Retina (tissue), 1 donor: Measurements from ENCODE around the gene TBC1D1.
A peak's percentile ranks its signal among the peaks of the same experiment; 100 is the strongest.

Experiments
- DNase-seq: peaks from one replicate; pipeline ENCODE4 v3.0.0-alpha.2; 2016

The TBC1D1 gene

DNA sequence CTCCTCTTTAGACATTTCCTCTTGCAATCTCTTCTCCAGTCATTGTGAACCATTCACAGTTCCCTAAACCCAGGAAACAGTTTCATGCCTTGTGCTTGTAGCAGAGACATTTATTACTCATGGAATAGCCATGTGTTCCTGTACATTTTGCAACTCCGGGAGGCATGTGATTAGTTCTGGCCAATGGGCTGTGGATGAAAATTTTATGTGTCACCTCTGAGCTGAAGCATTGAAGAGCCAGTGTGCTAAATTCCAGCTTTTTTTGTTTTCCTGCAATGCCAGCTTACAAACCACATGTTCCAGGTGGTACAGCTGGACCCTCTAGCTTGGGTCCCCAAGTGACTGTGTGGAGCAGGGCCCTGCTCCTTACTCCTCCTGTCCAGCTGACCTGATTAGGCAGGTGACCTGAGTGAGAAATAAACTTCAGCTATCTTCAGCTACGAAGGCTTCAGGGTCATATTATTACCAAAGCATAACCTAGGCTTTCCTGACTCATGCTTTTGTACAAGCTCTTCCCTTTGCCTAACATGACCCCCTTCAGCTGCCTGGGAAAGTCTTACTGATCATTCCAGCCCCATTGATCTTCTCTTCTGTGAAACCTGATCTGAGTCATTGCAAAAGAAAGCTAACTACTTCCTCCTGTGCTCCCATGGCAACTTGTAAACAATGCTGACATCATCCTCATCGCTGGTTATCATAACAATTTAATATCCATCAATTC lies 269.8 kb downstream of the TBC1D1 start:
- DNase-seq: no peak

DNA sequence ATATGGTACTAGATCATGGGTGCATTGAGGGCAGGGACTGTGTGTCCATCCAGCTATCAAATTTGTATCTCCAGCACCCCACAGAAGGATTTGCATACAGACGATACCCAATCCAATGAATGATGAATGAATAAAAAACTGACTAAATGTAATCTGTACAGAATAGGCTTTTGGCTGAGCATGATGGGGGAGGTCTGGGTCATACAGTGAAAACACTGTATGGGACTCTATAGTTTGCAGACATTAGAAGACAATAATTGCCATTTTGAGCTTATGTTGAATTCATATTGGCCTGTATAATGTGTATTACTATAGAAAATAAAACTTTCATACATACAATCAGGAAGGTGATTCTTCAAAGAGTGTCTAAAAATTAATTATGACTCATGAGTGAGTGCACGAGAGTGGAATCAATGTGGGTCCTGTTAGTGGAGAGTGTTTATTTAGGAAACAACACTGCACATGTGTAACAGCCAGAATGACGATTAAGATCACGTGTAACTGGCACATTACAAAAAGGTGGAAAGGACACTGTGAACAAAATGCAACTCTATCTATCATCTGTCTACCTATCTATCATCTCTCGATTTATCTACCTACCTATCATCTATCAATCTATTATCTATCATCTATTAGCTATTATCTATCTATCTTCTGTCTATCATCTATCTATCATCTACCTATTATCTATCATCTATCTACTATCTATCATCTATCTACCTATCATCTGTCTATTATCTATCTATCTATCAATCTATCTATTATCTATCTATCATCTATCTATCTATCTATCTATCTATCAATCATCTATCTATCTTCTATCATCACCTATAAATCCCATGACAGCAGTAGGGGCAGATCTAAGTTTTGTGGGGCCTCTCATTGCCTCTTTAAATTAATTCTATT lies 270.6 kb downstream of the TBC1D1 start:
- DNase-seq: no peak

DNA sequence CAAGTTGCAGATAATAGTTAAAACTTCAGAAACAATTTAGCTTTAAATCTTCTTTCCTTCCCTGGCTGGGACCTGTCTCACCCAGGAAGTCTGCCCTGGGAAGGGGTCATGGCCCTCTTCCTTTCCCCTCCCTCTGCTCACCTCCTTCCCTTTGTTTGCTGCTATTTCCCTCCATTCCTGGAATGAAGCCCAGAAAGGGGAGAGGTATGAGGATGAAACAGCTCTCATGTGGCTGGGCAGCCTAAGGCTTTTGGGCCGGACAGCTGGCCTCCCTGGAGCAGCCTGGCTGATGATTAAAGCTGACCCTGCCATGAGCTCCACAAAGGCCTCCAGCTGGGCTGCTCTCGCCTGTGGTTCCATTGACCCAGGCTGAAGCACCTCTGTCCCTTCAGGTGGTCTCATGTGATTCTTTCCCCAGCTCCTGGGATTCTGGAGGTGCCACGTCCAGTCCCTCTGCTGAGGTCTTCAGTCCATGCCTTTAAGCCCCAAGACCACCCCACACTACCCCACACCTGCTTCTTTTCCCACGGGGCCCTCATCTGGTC lies 271.4 kb downstream of the TBC1D1 start:
- peak; percentile 21 for DNase-seq

DNA sequence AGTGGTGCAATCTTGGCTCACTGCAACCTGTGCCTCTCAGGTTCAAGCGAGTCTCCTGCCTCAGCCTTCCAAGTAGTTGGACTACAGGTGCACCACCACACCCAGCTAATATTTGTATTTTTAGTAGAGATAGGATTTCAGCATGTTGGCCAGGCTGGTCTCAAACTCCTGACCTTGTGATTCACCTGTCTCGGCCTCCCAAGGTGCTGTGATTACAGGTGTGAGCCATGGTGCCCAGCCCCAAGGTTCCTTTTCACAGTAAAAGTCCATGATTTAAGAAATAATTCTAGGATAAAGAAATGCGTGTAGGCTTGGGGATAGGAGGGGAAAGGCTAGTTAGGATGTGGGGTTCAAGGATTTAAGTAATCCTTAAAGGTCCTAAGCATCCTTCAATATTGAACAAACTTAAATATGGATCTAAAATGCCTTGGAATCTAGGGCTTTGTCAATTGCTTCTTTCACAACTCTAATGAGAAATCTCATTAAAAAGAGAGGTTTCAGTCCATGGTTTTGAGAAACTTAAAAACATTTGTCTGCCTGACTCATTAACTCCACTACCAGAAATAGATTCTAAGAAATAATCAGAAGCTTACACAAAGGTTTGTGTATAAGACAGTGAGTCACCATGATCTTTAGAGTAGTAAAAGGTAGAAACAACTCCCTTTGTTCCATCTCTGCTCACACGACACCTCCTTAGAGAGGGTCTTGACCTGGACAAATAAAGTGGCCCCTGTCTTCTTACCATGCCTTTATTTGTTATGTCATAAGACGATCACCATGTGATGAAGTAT lies 272.5 kb downstream of the TBC1D1 start:
- DNase-seq: no peak

DNA sequence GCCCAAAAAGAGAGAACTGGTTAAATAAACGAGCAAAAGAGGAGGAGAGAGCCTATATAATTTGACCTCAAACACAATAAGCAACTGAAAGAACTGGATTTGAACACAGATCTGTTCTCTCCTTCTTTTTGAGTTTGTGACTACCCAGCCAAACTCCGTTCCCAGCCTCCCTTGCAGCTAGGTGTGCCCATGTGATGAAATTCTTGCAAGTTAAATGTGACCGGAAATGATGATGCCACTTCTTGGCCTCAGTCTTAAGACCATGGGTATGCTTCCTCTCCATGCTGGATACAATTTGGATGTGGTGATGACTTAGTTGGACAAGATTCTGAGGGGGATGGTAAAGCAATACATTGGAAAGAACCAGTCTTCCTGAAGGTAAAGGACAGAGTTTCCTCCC lies 273.5 kb downstream of the TBC1D1 start:
- no peak for DNase-seq

DNA sequence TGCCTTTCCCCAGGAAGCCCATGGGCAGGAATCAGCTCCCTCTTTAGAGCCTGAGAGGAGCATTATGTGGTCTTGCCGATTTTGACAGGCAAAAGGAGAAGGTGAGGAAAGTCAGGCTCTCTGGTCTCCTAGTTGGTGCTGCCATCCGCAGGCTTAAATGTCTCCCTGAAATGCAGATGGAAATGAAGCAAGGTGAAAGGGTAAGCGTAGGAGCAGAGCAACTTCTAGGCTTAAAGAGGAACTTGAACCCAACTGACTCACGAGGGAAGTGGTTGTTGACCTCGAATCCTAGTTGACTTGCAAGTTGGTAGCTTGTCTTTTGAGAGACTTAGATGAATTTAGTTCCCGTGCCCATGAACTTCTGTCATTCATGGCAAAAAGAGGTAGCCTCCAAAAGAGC lies 275.2 kb downstream of the TBC1D1 start:
- no peak for DNase-seq

DNA sequence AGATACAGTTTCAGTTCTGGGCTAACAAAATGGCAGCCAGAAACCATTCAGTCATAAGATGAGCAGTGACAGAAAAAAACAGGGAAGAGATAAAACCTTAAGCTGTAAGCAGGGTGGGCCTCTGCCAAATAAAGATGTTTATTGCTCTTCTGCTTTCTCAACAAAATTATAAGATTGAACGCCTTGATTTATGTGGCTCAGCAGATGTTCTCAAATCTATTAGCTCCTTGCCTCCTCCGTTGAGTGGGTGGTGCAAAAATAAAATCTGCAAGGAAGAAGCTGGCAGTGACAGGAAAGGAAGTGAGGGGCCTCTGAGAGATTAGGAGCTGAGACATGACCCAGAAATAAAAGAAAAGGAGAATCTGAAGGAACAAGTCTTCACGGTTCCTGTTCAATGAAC lies 275.9 kb downstream of the TBC1D1 start:
- no peak for DNase-seq

DNA sequence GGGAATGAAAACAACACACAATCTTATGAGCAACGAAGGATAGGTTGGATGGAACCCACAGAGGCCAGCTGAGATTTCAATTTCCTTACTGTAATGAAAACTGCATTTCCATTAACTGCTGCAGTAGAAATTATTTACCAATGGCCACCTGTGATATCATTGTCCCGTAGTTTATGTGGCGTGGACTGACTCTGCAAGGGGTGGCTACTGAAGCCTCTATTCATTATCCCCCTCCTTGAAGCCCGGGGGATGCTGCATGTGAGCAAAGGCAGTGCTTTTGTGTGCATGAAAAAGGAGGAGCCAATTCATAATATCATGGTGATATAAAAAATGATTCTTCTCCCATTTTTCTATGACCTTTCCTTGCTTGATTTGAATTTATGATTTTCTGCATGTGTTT lies 277.1 kb downstream of the TBC1D1 start:
- no peak for DNase-seq

DNA sequence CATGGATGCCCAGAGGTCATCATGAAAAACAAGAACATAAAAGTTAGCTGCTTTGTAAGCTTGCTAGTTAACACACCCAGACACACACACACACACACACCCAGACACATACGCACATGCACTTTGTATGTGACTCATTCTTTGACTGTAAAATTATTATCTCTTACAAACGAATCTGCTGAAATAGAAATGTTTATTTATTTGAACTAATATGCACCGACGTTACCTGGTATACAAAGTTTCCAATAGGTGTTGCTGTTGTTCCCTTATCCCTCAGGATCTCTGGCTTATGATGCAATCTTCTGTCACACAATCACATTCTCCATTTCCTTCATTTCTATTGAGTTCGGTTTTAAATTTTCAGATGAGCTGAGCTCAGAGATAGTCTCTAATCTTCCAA lies 278.6 kb downstream of the TBC1D1 start:
- DNase-seq: no peak

DNA sequence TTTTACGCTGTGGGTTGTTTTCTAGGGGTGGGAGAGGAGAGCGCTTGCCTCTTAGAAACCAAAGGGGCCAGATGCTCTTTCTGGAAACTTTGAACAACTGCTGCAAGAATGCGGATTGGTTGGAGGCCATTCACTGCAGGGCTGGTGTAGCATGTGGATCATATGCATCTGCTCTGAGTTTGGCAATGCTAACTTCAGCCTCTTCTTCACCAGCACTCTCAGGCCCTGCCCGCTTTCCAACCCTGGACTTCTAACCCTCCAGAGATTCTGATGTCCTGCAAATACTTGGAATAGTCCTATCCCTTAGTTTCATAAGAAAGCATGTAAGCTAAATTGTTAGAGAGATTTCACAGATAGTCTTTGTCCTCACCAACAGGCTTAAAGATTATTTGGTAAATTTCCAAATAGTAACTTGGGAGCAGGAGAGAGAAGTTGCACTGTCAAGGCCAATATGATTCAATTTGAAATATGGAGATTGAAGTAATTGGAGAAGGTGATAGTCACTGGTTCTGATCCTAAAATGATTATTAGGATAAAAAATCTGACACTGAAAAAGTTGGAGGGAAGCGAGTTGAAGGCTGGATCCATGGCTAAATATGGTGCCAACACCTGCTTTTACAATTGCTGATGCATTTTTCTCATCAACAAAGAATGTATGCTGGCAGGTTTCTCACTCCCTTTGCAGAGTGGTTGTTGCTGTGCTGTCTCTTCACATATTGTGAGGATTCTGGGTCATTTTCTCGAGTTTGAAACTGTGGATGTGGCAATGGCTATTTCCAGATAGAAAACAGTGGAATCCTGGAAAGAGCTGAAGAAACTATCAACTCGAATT lies 279.7 kb downstream of the TBC1D1 start:
- no peak for DNase-seq

DNA sequence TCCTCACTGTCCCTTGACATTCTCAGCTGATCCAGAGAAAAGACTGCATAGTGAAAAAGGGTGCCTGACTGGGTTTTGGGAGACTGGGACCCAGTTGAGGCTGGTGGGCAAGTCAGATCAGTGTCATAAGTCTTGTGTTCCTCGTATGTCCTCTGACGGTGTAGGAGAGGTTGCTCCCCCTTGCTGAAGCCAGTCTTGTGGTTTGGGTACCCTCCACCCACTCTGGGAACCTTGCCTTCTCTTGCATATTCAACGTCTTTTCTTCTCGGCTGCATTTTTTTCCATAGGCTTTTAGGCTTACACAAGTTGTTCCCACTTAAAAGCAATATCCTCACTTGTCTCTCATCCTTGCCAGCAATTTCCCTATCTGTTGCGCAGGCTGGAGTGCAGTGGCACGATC lies 281.2 kb downstream of the TBC1D1 start:
- DNase-seq: no peak

DNA sequence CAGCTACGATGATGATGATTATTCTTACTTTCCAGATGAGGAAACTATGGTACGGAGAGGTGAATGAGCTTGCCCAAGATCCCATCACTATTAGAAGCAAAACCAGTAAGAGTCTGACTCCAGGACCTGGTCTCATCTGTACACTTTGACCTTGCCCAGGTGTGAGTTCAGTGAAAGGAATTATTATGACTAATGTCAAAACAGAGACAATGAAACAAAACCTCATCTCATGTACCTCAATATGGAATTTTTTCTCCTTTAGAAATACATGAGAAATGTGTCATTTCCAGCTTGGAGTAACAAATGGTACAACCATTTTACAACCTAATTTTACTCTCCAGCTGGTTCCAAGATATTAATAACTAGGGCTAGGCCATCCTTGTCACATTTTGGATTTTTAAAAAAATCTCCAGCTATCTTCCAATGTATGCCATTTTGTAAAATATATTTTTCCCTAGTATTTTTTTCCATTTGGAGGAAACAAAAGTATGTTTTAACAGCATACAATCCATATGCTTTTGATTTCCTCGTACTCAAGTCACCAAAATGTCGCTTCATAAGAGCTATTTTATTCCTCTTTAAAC lies 283.1 kb downstream of the TBC1D1 start:
- DNase-seq: no peak

DNA sequence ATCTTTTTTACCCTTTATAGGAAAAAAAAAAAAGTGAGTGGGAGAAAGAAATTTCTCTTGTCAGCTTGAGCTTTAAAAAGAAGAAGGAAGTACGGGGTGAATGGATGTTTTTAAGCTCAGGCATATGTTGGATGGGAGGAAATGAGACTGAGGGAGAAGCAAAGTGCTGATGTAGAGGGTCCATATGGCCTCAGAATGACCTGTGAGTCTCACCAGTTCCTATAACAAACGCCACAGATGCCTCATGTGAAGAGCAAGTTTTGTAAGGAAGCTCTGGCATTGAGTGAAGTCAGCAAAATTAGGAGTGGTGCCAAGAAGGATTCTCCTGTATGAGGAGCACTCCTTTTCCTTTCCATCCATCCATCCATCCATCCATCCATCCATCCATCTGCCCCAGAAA lies 283.9 kb downstream of the TBC1D1 start:
- no peak for DNase-seq

DNA sequence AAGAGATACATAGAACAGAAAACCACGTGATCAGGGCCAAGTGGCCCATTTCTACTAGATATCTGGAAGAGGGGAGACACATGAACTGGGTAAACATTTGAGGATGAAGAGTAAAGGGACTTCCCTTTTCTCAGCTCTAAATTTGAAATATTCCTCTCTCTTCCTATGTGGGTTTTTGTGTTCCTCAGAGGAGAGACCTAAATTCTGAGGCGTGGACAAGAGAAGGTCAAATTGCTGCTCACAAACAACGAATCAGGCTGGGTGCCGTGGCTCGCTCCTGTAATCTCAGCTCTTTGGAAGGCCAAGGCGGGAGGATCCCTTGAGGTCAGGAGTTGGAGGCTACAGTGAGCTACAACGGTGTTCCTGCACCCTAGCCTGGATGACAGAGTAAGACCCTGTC lies 285.3 kb downstream of the TBC1D1 start:
- no peak for DNase-seq

DNA sequence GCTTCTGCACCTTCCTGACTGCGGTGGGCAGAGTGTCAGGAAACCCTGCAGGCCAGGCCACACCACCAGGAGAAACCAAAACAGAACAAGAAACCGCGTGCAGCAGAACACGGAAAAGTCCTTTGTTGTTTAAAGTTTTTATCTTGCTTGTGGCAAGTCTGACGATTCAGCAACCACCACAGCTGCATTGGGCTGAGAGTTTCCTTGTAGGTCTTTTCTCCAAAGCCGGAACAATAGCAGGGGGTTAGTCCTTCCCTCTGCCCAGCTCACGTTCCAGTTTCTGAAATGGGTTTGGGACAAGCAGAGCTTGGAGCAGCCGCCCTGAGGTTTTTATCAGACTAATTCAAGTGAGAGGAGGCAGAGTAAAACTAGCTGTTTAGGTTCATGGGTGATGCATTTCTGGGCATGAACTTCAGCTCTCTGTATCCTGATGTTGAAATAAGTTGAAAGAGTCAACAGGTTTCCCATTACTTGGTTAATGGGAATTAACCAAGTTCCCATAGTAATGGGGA lies 286.2 kb downstream of the TBC1D1 start:
- DNase-seq: no peak

DNA sequence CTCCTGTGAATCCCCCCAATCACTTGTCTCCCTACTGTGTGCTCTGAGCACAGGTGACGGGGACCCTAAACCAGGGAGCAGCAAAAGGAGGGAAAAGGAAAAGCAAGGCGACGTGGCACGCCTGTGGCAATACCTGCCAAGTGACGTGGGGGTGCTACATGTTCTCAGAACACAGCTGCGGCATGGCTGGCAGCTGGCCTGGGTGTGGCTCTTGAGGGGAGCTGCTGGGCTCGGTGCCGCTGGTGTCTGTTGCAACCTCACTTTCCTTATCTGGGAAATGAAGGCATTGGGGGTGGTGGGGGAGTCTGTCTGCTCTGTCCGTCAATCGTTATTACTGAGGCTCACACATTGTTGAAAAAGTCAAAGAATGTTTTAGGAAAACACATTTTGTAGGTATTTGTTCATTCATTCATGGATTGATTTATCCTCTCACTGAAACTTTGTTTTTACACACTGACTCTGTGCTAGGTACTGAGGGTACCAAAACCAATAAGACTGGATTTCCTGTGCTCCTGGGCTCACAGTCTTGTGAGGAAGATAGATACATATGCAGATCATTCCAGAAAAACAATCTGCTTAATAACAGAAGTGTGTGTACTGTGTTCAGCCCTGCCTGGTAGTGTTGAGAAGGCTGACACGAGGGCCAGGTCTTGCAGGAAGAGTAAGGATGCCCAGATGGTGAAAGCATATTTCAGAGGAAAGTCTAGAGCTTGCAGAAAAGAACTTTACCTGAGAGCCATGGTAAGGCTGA lies 286.9 kb downstream of the TBC1D1 start:
- no peak for DNase-seq

DNA sequence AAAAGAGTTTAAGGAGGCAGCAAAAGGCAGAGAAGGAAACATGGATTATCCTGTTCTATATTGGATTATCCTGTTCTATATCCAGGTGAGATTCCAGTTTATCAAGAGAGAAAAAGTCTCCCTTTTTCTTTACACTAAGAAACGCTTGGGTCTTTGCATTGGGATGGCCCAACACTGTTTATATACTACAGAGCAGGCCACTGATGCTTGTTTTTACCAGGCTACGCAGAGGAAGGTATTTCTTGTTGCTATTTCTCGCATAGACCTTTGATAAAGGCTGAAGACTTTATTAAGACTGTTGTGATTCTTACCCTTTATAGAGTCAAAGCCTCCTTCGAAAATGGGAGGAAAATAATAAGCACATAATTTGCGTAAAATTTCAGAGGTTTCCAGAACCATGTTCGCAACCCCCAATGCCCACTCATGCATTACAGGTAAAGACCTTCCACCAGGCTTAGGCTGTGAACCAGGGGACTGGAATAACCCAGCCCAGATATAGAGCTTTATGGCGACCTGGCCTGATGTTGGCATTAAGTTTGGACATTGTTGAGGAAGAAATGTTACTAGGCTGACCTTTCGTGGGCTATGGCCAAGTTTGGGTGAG lies 287.6 kb downstream of the TBC1D1 start:
- no peak for DNase-seq

DNA sequence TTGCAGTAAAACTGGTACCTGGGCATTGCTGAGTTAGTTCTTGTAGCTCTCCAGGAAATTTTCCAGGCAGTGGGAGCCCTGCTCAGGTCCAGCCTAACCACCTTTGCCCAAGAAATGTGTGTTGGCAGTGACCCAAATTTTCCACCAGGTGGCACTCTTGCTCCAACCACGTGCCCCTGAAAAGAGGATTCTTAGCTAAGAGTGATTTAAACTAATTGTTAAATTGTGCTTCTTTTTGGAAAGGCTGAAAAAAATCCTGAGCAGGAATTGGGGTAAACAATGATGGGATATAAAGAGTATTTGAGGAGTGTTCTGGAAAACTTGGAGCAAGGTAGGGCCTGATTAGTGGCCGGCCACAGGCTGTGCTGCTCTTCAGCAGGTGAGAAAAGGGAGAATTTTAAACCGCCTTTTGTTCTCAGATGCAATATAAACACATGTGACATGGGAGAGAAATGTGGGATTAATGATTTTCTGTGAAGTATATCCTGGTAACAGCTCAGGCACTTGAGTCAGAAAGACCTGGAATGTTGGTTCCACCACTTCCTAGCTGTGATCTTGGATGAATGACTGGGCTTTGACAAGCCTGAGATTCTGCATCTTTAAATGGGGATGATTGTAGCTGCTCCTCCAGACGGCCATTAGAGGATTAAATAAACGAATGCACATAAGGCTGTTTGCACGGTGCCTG lies 288.9 kb downstream of the TBC1D1 start:
- peak; percentile 86 for DNase-seq

DNA sequence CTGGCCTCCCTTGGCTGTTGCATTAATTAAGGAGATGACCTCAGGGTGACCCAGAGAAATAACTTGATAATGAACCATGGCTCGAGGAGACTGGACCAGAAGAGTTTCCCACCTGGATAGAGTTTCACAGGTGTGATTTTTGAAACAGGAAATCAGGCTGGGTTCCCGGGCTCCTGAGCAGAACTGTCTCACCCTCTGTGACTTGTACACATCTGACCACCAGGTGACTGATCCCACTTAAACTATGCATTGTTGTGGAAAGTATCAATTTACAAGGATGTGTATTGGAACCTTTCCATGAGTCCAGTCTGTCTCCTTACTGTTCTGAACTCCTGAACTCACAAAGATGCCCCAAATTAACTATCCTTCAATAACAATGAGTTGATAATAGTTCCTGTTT lies 289.6 kb downstream of the TBC1D1 start:
- no peak for DNase-seq

DNA sequence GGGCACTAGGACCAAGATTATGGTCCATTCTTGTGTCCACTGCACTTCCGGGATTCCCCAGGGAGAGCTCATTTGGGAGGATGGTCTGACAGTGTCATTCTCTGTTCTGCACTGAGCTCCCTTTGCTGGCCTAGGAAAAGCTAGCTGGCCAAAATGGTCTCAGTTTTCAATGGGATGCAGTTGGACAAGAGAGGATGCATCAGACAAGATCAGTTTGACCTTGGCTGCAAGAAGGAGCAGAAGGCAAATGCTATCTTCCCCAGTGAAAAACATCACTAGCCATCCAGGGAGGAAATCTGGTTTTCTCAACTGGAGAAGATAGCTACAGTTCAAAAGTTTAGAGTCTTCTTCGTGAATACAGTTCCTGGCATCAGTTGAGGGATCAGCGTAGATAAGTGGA lies 290.4 kb downstream of the TBC1D1 start:
- no peak for DNase-seq
